Gastroesophageal sphincter (tissue), 4 donors: ENCODE measurements around the gene DYDC1. TPM values are rescaled to one million over a fixed set of nuclear protein-coding genes. Genes with fewer than 3 reads are reported as not detected.

Experiments used
- ATAC-seq: fragments of 150-250 bp; one replicate; pipeline ENCODE4 v1.9.1; 2016; ENCODE audit warnings: mild to moderate bottlenecking, moderate library complexity
- H3K27ac ChIP-seq, 4 donors: fragments of 200-600 bp; sonication (generic) in 3 of 4; 1 replicate in 3 of 4; 2 replicates in 1 of 4; pipeline ENCODE4 v1.5.1; 2016 to 2019
- H3K27me3 ChIP-seq: fragments of 200-600 bp; sonication (generic); one replicate; pipeline ENCODE4 v1.5.1; 2019
- H3K36me3 ChIP-seq, 2 donors: fragments of 200-600 bp; sonication (generic); one replicate each; pipeline ENCODE4 v1.5.1; 2019; ENCODE audit warnings: control low read depth in 1 of 2
- H3K4me1 ChIP-seq, 3 donors: fragments of 200-600 bp; sonication (generic); 1 replicate in 2 of 3; 2 replicates in 1 of 3; pipeline ENCODE4 v1.5.1; 2016 to 2019; ENCODE audit warnings: control low read depth in 2 of 3
- H3K4me3 ChIP-seq, 2 donors: fragments of 200-600 bp; sonication (generic); one replicate each; pipeline ENCODE4 v1.5.1; 2019; ENCODE audit warnings: mild to moderate bottlenecking in 1 of 2, moderate library complexity in 1 of 2
- H3K9me3 ChIP-seq, 3 donors: fragments of 200-600 bp; sonication (generic); one replicate each; pipeline ENCODE4 v1.5.1; 2017 to 2019; ENCODE audit warnings: control low read depth in 2 of 3
- CTCF ChIP-seq, 4 experiments: fragments of 200-600 bp in 2 of 4; fragments of 450-650 bp in 2 of 4; sonication (generic) in 1 of 4; IDR thresholded peaks; one replicate each; pipeline ENCODE4 v1.5.1; 2017 to 2019; ENCODE audit warnings: antibody characterized with exemption in 4 of 4, mild to moderate bottlenecking in 2 of 4, moderate library complexity in 2 of 4
- EP300 ChIP-seq: sonication (generic); formaldehyde crosslinking; IDR thresholded peaks from one replicate; pipeline ENCODE4 v1.6.1; 2017; ENCODE audit warnings: antibody characterized with exemption, mild to moderate bottlenecking
- POLR2A ChIP-seq, 2 donors: fragments of 450-650 bp; IDR thresholded peaks; one replicate each; pipeline ENCODE4 v1.6.1; 2017; ENCODE audit warnings: antibody characterized with exemption in 2 of 2, mild to moderate bottlenecking in 2 of 2, moderate library complexity in 1 of 2
- POLR2AphosphoS5 ChIP-seq: sonication (generic); formaldehyde crosslinking; IDR thresholded peaks from one replicate; pipeline ENCODE4 v1.6.1; 2017; ENCODE audit warnings: antibody characterized with exemption
- WGBS, 2 donors: methylation state at CpG; one replicate each; pipeline ENCODE4 v1.1.5; 2018; ENCODE audit warnings: low coverage in 1 of 2; 5-methylcytosine and 5-hydroxymethylcytosine counted together
- total RNA-seq, 4 donors: library from RNA; depleted of rRNA; stranded (reverse); fragments of >200 nt; gene quantifications; one replicate each; pipeline ENCODE4 v1.1.0, GENCODE V29; 2016

The DYDC1 gene
- total RNA-seq: not detected

- Histone ChIP-seq H3K4me3 (peak within 1 kb of the TSS in 1 of 2 donors; percentile 47), H3K27me3 (peaks cover 65% of the 10 kb centered on the region)
- ATAC-seq: no peak
Observed at GRCh38 chr10:80356563-80356988, at the start of gene DYDC1, which contains the start of gene DYDC2. Gene DYDC1 (minus strand): TSS chr10:80356755. CDS start chr10:80352601, 4,154 bp downstream. Gene DYDC2 (plus strand): TSS chr10:80356781. CDS start chr10:80362444, 5,663 bp downstream.

GRCh38 chr10:80406204-80406603 lies 49.6 kb upstream of the DYDC1 start:
- H3K27ac ChIP-seq: no peak overlapping the region
- TF ChIP-seq POLR2AphosphoS5: no peak
- TF ChIP-seq CTCF (IDR thresholded peaks at IDR 0.05): no peak
- TF ChIP-seq EP300: no peak
- TF ChIP-seq POLR2A (IDR thresholded peaks at IDR 0.05): no peak
- no peak overlapping the region for H3K4me3 ChIP-seq
- WGBS, 2 donors: 66 to 68% methylated on average over 4 of the region's 4 CpGs
- no peak for ATAC-seq
- no peaks in the 10 kb centered on the region for H3K36me3 ChIP-seq
- peaks cover 14% of the 10 kb centered on the region for H3K27me3 ChIP-seq
- peaks cover 0 to 38% (median 5%) of the 10 kb centered on the region in 3 donors for H3K4me1 ChIP-seq
- no peaks in the 10 kb centered on the region for H3K9me3 ChIP-seq

More at GRCh38 chr10:80356563-80356988, at the start of gene DYDC1, which contains the start of gene DYDC2:
- TF ChIP-seq EP300 (no peak), POLR2AphosphoS5 (no peak), POLR2A (IDR thresholded peaks at IDR 0.05) (no peak), CTCF (IDR thresholded peaks at IDR 0.05) (no peak)
- WGBS, 2 donors: 0% methylated on average over 7 of the region's 43 CpGs; no CpG with 5 or more reads in 1 of the 2 donors
- Histone ChIP-seq H3K27ac (no peak within 1 kb of the TSS), H3K4me1 (peaks cover 0 to 15% (median 8%) of the 10 kb centered on the region in 3 donors), H3K9me3 (no peaks in the 10 kb centered on the region), H3K36me3 (no peaks in the 10 kb centered on the region)

GRCh38 chr10:80405626-80406025 lies 49.1 kb upstream of the DYDC1 start:
- TF ChIP-seq POLR2AphosphoS5 (no peak), POLR2A (IDR thresholded peaks at IDR 0.05) (no peak), CTCF (IDR thresholded peaks at IDR 0.05) (no peak), EP300 (no peak)
- Histone ChIP-seq H3K36me3 (no peaks in the 10 kb centered on the region), H3K9me3 (no peaks in the 10 kb centered on the region), H3K4me1 (peaks cover 0 to 32% (median 5%) of the 10 kb centered on the region in 3 donors), H3K27me3 (peaks cover 14% of the 10 kb centered on the region), H3K27ac (no peak overlapping the region), H3K4me3 (no peak overlapping the region)
- WGBS, 2 donors: 67 to 71% methylated on average over 3 to 4 of the region's 4 CpGs
- ATAC-seq: no peak

GRCh38 chr10:80405035-80405434 lies 48.5 kb upstream of the DYDC1 start:
- H3K9me3 ChIP-seq: no peaks in the 10 kb centered on the region
- no peak overlapping the region for H3K27ac ChIP-seq
- no peaks in the 10 kb centered on the region for H3K36me3 ChIP-seq
- TF ChIP-seq CTCF (IDR thresholded peaks at IDR 0.05) (no peak), POLR2AphosphoS5 (no peak), EP300 (no peak), POLR2A (IDR thresholded peaks at IDR 0.05) (no peak)
- peaks cover 14% of the 10 kb centered on the region for H3K27me3 ChIP-seq
- ATAC-seq: no peak
- H3K4me1 ChIP-seq: peaks cover 0 to 26% (median under 1%) of the 10 kb centered on the region in 3 donors
- WGBS, 2 donors: 86 to 100% methylated on average over 1 of the region's 1 CpG
- H3K4me3 ChIP-seq: no peak overlapping the region

- TF ChIP-seq POLR2AphosphoS5 (no peak), POLR2A (IDR thresholded peaks at IDR 0.05) (no peak), EP300 (no peak), CTCF (IDR thresholded peaks at IDR 0.05) (no peak)
- no peaks in the 10 kb centered on the region for H3K9me3 ChIP-seq
- H3K27ac ChIP-seq: no peak overlapping the region
- H3K36me3 ChIP-seq: no peaks in the 10 kb centered on the region
- H3K27me3 ChIP-seq: peaks cover 13% of the 10 kb centered on the region
- H3K4me3 ChIP-seq: no peak overlapping the region
- 56 to 72% methylated on average over 7 to 8 of the region's 8 CpGs for WGBS, 2 donors
- no peaks in the 10 kb centered on the region for H3K4me1 ChIP-seq
- ATAC-seq: no peak
Observed at GRCh38 chr10:80400136-80400804, 43.7 kb upstream of the DYDC1 start.
